Activated T-cell treated with anti-CD3 and anti-CD28 coated beads, Interleukin-2, amount 50 U/mL, for 24 hours (primary cell): ENCODE results near the gene TMEM204.

Source experiments
- DNase-seq: peaks from one replicate; pipeline ENCODE4 v3.0.0-alpha.2; 2020
- H3K27ac Mint-ChIP-seq: 2 replicates; pipeline ENCODE4 v1.8.0; 2020; ENCODE audit warnings: mild to moderate bottlenecking, mixed read lengths
- H3K27me3 Mint-ChIP-seq: 2 replicates; pipeline ENCODE4 v1.8.0; 2020; ENCODE audit warnings: mixed read lengths
- H3K36me3 Mint-ChIP-seq: 2 replicates; pipeline ENCODE4 v1.8.0; 2020; ENCODE audit warnings: low read depth, mixed read lengths
- H3K4me1 Mint-ChIP-seq: 2 replicates; pipeline ENCODE4 v1.8.0; 2020; ENCODE audit warnings: low read depth, mixed read lengths
- H3K4me3 Mint-ChIP-seq: 2 replicates; pipeline ENCODE4 v1.8.0; 2020; ENCODE audit warnings: mild to moderate bottlenecking, moderate library complexity, mixed read lengths
- H3K9me3 Mint-ChIP-seq: 2 replicates; pipeline ENCODE4 v1.8.0; 2020; ENCODE audit warnings: mixed read lengths

Gene TMEM204

GRCh38 chr16:1495211-1495888, 38.1 kb upstream of the TMEM204 start:
- Mint-ChIP-seq H3K9me3 (no peaks in the 10 kb centered on the region), H3K4me1 (peaks cover 23% of the 10 kb centered on the region), H3K36me3 (peaks cover 60% of the 10 kb centered on the region), H3K27me3 (no peaks in the 10 kb centered on the region), H3K27ac (no peak overlapping the region), H3K4me3 (peak overlapping the region; percentile 91)
- DNase-seq: no peak

DNA sequence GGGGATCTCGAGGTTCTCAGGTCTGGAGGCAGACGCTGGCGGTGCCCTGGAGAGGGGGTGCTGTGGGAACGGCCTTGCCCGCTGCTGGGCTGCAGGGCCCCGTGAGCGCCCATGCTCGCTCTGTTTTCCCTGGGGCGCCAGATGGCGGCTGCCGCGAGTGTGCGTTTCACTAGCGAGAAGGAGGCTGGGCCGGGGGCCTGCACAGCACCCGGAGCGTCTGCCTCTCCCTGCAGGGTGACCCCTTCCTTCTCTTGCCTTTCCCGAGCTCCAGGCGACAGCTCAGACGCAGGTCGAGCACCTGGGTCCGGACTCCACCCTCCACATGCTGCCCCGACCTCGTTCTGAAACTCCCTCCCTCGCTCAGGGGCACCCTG, 37.6 kb upstream of the TMEM204 start:
- H3K4me1 Mint-ChIP-seq: peaks cover 23% of the 10 kb centered on the region
- no peaks in the 10 kb centered on the region for H3K27me3 Mint-ChIP-seq
- no peak overlapping the region for H3K4me3 Mint-ChIP-seq
- peak; percentile 16 for DNase-seq
- no peak overlapping the region for H3K27ac Mint-ChIP-seq
- H3K9me3 Mint-ChIP-seq: no peaks in the 10 kb centered on the region
- peaks cover 61% of the 10 kb centered on the region for H3K36me3 Mint-ChIP-seq

DNA sequence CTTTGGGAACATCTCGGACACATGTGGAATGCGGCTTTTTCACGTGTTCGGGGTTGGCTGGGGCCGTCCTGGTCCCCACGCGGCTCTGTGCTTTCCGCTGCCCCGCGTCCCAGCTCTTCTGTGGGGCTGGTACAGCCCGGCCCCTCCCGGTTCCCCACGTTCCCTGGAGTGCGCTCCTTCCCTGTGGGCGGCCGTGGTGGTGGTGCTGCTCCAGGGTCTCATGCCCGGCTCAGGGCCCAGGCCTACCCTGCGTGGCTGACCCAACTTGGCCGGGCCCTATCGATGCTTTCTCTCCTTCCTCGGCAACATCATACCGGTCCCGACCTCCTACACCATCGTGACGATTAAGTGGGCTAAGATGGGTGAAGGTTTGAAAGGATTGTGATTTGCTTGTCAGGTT, 37.0 kb upstream of the TMEM204 start:
- Mint-ChIP-seq H3K4me1 (peaks cover 23% of the 10 kb centered on the region), H3K4me3 (no peak overlapping the region), H3K27ac (no peak overlapping the region), H3K27me3 (no peaks in the 10 kb centered on the region), H3K9me3 (no peaks in the 10 kb centered on the region), H3K36me3 (peaks cover 64% of the 10 kb centered on the region)
- DNase-seq: no peak

DNA sequence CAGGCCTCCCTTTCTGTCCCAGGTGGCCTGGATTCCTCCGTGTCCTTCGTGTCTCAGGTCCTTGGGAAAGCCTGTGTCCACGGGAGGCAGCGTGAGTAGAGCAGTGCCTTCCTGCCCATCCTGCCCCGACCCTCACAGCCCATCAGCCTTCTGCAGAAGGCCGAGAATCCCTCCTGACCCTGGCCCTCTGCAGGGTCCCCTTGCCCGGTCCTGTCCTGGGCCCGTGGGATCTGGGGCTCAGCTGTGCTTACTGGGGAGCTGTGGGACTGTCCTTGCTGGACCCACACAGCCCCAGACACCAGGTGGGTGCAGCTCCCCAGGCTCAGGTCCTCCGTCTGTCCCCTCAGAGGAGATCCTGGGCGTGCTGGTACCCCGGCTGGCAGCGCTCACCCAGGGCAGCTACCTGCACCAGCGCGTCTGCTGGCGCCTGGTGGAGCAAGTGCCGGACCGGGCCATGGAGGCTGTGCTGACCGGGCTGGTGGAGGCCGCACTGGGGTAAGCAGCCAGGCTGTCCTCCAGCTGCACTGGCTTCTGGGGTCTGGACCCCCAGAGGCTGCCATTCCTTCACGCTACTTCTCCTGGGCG, 36.4 kb upstream of the TMEM204 start:
- H3K4me3 Mint-ChIP-seq: no peak overlapping the region
- peaks cover 69% of the 10 kb centered on the region for H3K36me3 Mint-ChIP-seq
- no peaks in the 10 kb centered on the region for H3K27me3 Mint-ChIP-seq
- H3K4me1 Mint-ChIP-seq: peaks cover 23% of the 10 kb centered on the region
- H3K27ac Mint-ChIP-seq: no peak overlapping the region
- no peaks in the 10 kb centered on the region for H3K9me3 Mint-ChIP-seq
- DNase-seq: no peak

GRCh38 chr16:1498899-1499676, 34.4 kb upstream of the TMEM204 start:
- Mint-ChIP-seq H3K27ac (no peak overlapping the region), H3K4me3 (no peak overlapping the region), H3K4me1 (peaks cover 12% of the 10 kb centered on the region), H3K27me3 (no peaks in the 10 kb centered on the region), H3K36me3 (peaks cover 76% of the 10 kb centered on the region), H3K9me3 (no peaks in the 10 kb centered on the region)
- no peak for DNase-seq

GRCh38 chr16:1499756-1500464, 33.6 kb upstream of the TMEM204 start:
- Mint-ChIP-seq H3K36me3 (peaks cover 72% of the 10 kb centered on the region), H3K4me1 (peaks cover 5% of the 10 kb centered on the region), H3K27ac (no peak overlapping the region), H3K9me3 (no peaks in the 10 kb centered on the region), H3K4me3 (no peak overlapping the region), H3K27me3 (no peaks in the 10 kb centered on the region)
- no peak for DNase-seq

DNA sequence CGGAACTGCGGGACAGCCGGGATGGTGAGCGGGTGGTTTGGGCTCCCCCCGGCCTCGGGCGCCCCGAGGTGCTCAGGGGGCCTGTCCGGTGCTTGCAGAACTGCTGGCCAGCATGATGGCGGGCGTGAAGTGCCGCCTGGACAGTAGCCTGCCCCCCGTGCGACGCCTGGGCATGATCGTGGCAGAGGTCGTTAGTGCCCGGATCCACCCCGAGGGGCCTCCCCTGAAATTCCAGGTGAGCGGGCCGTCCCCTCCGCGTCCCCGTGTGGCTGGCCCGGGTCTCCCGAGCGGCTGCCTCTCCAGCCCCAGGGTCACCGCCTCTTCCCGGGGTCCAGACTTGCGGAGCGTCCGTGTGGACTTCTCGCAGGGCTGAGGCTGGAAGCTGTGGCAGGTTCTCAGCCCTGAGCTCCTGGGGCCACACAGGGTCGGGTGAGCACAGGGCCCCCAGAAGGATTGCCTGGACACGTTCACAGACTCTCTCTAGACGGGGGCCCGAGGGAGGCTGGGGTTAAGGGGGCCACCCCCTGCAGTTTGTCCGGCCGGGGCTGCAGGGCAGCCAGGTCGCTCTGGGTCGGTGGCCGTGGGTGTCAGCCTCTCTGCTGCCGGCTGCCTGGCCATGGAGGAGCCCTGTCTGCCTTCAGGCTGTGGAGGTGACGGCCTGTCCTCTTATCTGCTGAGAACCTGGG, 32.9 kb upstream of the TMEM204 start:
- peaks cover 69% of the 10 kb centered on the region for H3K36me3 Mint-ChIP-seq

GRCh38 chr16:1501630-1502029, 31.8 kb upstream of the TMEM204 start:
- Mint-ChIP-seq H3K4me1 (no peaks in the 10 kb centered on the region), H3K36me3 (peaks cover 69% of the 10 kb centered on the region), H3K27me3 (no peaks in the 10 kb centered on the region), H3K27ac (no peak overlapping the region), H3K4me3 (no peak overlapping the region), H3K9me3 (no peaks in the 10 kb centered on the region)
- DNase-seq: no peak

More for the DNA sequence above, 32.9 kb upstream of the TMEM204 start:
- Mint-ChIP-seq H3K27me3 (no peaks in the 10 kb centered on the region), H3K9me3 (no peaks in the 10 kb centered on the region), H3K4me1 (no peaks in the 10 kb centered on the region), H3K4me3 (no peak overlapping the region), H3K27ac (no peak overlapping the region)
- no peak for DNase-seq

- no peak for DNase-seq
- H3K36me3 Mint-ChIP-seq: peaks cover 67% of the 10 kb centered on the region
- H3K27ac Mint-ChIP-seq: no peak overlapping the region
- no peaks in the 10 kb centered on the region for H3K27me3 Mint-ChIP-seq
- H3K4me3 Mint-ChIP-seq: no peak overlapping the region
- no peaks in the 10 kb centered on the region for H3K9me3 Mint-ChIP-seq
- no peaks in the 10 kb centered on the region for H3K4me1 Mint-ChIP-seq
Observed at GRCh38 chr16:1502092-1503004, 31.1 kb upstream of the TMEM204 start.

DNA sequence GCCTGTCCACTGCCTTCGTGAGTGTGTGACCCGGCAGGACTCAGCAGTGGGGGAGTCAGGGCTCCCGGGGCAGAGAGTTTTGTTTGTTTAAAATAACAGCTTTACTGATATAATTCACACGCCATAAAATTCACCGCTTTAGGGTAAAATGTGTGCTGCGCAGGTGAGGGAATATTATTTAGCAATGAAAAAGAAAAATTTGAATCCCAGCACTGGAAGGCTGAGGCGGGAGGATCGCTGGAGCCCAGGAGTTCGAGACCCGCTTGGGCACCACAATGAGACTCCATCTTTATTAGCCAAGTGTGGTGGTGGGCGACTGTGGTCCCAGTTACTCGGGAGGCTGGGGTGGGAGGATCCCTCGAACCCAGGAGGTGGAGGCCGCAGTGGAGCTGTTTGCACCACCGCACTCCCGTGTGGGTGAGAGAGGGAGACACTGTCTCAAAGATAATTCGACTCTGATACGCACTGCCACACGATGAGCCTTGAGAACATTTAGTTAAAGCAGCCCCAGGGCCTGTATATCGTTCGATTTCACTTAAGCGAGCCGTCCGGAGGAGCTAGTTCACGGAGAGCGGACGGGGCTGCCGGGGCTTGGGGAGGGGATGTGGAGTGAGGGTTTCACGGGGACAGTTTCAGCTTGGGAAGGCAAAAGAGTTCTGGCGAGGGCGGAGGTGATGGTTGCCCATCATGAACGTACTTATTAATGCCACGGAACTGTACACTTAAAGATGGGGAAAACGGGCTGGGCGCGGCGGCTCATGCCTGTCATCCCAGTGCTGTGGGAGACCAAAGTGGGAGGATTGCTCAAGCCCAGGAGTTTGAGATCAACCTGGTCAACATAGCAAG, 30.1 kb upstream of the TMEM204 start:
- H3K27me3 Mint-ChIP-seq: no peaks in the 10 kb centered on the region
- no peaks in the 10 kb centered on the region for H3K9me3 Mint-ChIP-seq
- H3K4me3 Mint-ChIP-seq: no peak overlapping the region
- no peaks in the 10 kb centered on the region for H3K4me1 Mint-ChIP-seq
- H3K36me3 Mint-ChIP-seq: peaks cover 67% of the 10 kb centered on the region
- DNase-seq: no peak
- H3K27ac Mint-ChIP-seq: no peak overlapping the region

GRCh38 chr16:1505073-1505844, 28.2 kb upstream of the TMEM204 start:
- no peak overlapping the region for H3K4me3 Mint-ChIP-seq
- no peaks in the 10 kb centered on the region for H3K4me1 Mint-ChIP-seq
- no peaks in the 10 kb centered on the region for H3K9me3 Mint-ChIP-seq
- DNase-seq: no peak
- H3K36me3 Mint-ChIP-seq: peaks cover 65% of the 10 kb centered on the region
- H3K27me3 Mint-ChIP-seq: no peaks in the 10 kb centered on the region
- no peak overlapping the region for H3K27ac Mint-ChIP-seq

DNA sequence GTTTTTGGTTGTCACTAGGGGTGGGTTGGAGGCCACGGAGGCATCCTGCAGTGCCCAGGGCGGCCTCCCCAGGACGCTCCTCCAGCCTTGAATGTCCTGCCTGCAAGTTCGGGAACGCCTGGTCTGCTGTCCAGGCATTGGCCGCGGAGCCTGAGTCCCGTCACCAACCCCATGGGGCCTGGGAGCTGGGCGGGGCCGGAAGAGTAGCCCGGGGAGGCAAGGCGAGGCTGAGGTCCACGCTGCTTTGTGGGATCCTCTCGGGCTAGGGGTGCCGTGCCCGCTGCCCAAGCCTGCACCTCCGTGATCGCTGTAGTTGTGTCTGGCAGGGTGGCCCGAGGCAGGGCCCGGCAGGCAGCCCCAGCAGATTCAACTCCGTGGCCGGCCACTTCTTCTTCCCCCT, 27.6 kb upstream of the TMEM204 start:
- Mint-ChIP-seq H3K27me3 (no peaks in the 10 kb centered on the region), H3K27ac (no peak overlapping the region), H3K9me3 (no peaks in the 10 kb centered on the region), H3K4me3 (no peak overlapping the region), H3K36me3 (peaks cover 70% of the 10 kb centered on the region), H3K4me1 (no peaks in the 10 kb centered on the region)
- no peak for DNase-seq
